ENCODE measurements around the gene TECTB.

Gene TECTB

DNA sequence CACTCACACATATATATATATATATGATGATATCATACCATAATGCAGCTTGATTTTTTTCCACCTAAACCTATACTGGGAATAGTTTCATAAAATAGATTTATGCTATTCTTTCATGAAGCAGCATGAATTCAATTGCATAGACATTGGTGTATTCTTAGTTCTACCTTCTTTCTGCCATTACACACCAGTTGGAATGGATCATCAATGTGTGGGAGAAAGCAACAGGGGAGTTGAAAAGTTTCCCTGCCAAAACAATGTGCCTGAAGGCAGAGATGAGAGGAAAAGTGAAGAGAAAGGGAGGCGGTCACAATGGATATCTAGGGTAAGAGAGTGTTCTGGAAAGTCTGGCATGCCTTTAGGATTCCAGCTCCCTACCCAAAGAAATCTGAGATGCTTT, 65.6 kb downstream of the TECTB start:
- DNase-seq: no peak

DNA sequence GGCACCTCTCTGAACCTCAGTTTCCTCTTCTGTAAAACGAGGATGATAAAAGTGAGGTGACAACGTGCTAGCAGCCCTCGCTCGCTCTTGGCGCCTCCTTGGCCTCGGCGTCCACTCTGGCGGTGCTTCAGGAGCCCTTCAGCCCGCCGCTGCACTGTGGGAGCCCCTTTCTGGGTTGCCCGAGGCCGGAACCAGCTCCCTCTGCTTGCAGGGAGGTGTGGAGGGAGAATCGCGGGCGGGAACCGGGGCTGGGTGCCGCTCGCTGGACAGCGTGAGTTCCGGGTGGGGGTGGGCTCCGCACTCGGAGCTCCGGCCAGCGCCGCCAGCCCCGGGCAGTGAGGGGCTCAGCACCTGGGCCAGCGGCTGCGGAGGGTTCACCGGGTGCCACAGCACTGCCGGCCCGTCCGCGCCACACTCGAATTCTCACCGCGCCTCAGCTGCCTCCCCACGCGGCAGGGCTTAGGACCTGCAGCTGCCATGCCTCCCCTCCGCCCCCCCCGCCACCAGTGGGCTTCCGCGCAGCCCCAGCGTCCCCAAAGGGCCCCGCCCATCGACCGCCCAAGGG, 66.4 kb downstream of the TECTB start:
- no peak for DNase-seq

DNA sequence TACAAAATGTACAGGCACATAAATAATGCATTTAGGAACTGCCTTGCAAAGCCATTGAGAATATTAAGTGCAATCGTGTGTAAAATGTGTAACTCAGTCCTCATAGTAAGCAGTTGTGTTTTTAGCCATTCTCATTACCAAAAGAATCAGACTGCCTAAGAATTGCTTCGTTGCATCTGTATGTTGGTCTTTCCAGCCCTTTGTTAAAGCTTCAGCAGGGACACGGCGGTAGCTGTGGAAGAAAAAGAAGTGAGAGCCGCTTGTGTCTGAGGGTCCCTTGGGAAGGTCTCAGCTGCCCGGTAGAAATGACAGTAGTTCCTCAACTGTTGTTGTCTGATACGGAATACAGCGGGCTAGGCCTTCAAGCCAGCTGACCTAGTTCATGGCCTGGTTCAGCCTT, 67.9 kb downstream of the TECTB start:
- DNase-seq: no peak

DNA sequence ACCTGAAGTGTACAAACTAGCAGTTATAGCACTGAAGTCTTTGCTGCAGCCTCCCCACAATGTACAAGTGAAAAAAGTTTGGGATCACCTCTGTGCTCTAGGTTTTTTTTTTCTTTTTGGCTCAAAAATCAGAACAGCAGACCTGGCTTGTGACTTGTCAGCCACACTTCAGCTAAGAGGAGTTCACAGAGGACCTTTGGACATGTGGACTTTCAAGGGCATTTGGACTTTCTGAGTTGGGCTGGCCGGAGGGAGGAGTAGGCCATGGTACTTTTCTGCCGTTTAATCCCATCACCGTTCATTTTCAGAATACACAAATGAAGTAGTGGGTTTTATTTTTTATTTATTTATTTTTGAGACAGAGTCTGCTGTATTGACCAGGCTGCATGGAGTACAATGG, 68.8 kb downstream of the TECTB start:
- DNase-seq: no peak

DNA sequence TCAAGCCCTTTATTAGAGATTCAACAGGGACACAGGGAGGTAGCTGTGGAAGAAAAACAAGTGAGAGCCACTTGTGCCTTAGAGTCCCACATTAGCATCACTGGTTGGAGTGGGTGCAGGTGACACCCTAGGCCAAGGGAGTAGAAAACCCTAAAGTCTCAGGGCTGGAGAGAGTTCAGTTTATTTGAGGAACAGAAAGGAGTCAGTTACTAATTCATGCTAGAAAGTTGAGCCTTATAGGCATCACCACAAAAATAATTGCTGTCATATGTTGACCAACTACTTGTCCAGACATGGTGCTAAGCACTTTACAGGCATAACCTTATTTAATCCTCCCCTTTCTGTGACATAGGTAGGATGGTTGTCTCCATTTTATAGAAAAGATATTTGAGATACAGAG, 69.8 kb downstream of the TECTB start:
- no peak for DNase-seq
